GM21526 (cell line): ENCODE results near the gene USP37.

Source experiments
- ATAC-seq: cut with Tn5 transposase; IDR thresholded peaks from one replicate; pipeline ENCODE4 v1.9.1; 2021; ENCODE audit warnings: moderate library complexity; ENCODE audit not compliant: unreplicated experiment, low FRiP score

Gene USP37

GRCh38 chr2:218568190-218569037 lies at the start of gene USP37, which contains the start of gene CNOT9:
TSS of gene USP37 (minus strand) at chr2:218568351. CDS start at chr2:218558653, 9,698 bp downstream.
TSS of gene CNOT9 (plus strand) at chr2:218568839. CDS start at chr2:218568955, 116 bp downstream.
- peak; percentile 79 for ATAC-seq

GRCh38 chr2:218615868-218616315 lies 47.7 kb upstream of the USP37 start:
- ATAC-seq = no peak

- ATAC-seq = no peak
Observed at GRCh38 chr2:218607436-218608115, 39.4 kb upstream of the USP37 start, which contains the start of gene PLCD4. TSS of gene PLCD4 (plus strand) at chr2:218607899. CDS start at chr2:218615740, 7,841 bp downstream.

- ATAC-seq = no peak
Observed at GRCh38 chr2:218605432-218605831, 37.3 kb upstream of the USP37 start.

- no peak for ATAC-seq
Observed at GRCh38 chr2:218585541-218585940, 17.4 kb upstream of the USP37 start.

GRCh38 chr2:218583983-218584850 lies 16.1 kb upstream of the USP37 start:
- no peak for ATAC-seq

- ATAC-seq = no peak
Observed at GRCh38 chr2:218582076-218582475, 13.9 kb upstream of the USP37 start.

GRCh38 chr2:218578272-218578877 lies 10.2 kb upstream of the USP37 start:
- ATAC-seq = no peak

GRCh38 chr2:218577482-218578220 lies 9.5 kb upstream of the USP37 start:
- ATAC-seq = no peak

- ATAC-seq = no peak
Observed at GRCh38 chr2:218576854-218577253, 8.7 kb upstream of the USP37 start.

- no peak for ATAC-seq
Observed at GRCh38 chr2:218570850-218571249, 2.7 kb upstream of the USP37 start.

- ATAC-seq = no peak
Observed at GRCh38 chr2:218569661-218570500, 1.7 kb upstream of the USP37 start.

- ATAC-seq = peak; percentile 10
Observed at GRCh38 chr2:218569038-218569431, 884 bp upstream of the USP37 start.

GRCh38 chr2:218567797-218568189 lies 358 bp downstream of the USP37 start:
- ATAC-seq = peak; percentile 35

GRCh38 chr2:218566296-218566695 lies 1.9 kb downstream of the USP37 start:
- ATAC-seq = no peak

GRCh38 chr2:218564056-218564455 lies 4.1 kb downstream of the USP37 start:
- no peak for ATAC-seq

GRCh38 chr2:218558986-218559385 lies 9.2 kb downstream of the USP37 start:
- no peak for ATAC-seq

- no peak for ATAC-seq
Observed at GRCh38 chr2:218557941-218558340, 10.2 kb downstream of the USP37 start.

- no peak for ATAC-seq
Observed at GRCh38 chr2:218555527-218555926, 12.6 kb downstream of the USP37 start.
